NCI-H526 (cell line): ENCODE results near the gene PEPD.

Experiments used
- DNase-seq, 2 experiments: peaks; one replicate each; lab custom pipeline; 2025; lab: John Stamatoyannopoulos, UW

Gene PEPD

GRCh38 chr19:33395561-33396550 is 125.7 kb downstream of the PEPD start:
- no peak for DNase-seq

DNA sequence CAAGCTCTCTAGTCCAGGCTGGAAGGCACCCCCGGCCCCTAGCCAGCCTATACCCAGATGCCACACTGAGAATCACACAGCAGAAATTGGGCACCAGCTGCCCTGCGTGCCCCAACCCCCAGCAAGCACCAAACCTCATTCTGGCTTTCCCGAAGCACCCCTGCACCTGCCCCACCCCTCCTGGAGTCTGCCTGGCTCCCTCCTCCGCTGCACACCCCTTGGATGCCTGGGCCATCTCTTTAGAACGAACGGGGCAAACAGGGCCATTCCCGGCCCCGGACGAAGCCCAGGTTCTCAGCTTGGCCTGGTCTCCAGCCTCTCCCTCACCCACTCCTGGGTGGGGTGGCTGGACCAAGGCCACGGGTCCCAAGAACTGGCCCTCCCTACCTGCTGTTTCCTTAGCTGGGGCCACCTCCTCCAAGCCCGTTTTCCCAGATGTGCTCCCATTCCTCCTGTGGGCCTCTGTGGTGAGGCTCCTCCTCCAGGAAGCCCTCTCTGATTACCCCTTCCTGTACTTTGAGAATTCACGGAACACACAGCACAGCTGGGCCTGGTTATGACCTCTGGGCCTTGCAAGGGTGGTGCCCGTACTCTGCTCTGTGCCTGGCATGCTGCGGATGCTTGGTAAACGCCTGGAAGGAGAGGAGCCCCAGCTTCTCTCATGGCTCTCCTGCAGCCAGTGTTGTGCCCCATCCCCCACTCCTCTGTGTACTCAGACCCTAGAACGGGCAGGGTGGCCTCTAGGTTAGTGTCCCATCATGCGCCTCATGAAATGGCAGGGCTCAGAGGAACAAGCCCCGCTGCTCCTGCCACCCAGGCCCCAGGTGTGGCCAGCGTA is 126.6 kb downstream of the PEPD start:
- DNase-seq, result no peak

GRCh38 chr19:33394006-33394722 is 127.4 kb downstream of the PEPD start:
- DNase-seq, result no peak

- DNase-seq, result no peak
These were observed 128.1 kb downstream of the PEPD start for GRCh38 chr19:33393286-33394005.

DNA sequence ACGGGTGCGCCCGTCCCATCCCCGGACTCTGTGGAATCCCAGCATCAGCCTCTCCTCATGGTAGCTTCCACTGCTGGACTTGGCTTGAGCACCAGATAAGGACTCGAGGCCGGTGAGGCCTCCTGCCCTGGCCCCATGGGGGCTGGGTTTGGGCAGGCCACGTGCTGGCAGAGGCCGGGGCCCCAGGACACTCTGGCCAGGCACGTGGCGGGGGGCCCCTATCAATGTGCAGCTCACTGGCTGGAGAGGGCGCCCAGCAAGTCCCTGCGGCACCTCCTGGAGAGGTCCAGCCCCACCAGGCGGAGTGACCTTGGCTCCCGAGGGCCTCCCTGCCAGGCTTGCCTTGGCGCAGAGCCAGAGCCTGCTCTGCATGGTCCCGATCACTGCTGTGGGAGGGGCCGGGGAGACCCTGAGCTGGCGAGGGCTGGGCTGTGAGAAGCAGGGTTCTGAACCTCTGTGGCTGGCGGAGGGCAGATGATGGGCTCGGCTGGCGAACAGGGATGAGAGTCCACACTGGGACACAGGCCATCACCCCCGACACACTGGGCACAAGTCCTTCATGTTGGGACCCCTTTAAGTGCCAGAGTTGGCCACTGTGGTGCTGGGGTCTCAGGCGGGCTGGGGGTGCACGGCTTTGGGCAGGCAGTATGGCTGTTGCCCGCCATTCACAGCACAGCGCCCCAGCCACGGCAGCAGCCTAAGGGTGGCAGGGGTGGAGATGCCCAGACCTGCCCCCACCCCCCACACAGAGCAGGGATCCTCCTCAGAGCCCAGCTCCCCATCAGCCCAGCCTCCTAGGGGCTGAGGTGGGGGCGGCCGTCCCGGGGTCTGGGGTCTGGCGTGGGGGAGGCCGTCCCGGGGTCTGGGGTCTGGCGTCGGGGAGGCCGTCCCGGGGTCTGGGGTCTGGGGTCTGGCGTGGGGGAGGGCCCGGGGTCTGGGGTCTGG is 129.0 kb downstream of the PEPD start:
- DNase-seq, result peak in 1 of 2 experiments; percentile 39

DNA sequence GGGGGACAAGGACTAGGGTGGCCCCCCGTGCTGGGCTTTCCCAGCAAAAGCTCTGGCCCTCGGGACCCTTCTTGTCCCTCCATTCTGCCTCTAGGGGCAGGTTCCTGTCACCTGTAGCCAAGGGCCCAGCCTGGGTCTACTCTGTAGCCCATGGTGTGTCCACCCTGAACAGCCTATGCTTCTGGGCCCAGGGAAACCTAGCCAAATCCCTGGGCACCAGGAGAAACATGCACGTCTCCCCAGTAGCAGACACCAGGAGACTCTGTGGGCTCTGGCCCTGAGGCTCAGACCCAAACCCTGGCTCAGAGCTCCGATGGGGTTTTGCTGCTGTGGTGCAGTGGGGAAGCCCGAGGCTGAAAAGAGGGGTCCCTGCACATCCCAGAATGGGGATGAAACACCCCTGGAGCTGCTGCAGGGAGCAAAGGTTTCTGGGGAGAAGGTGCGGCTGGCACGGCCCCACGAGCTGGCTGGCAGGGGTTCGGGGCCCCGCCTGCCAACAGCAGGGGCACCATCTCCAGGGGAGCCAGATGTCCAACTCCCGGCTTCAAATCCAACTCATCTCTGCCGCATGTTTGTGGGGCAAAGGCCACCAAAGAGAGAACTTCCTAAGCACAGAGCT is 129.9 kb downstream of the PEPD start:
- DNase-seq, result no peak

DNA sequence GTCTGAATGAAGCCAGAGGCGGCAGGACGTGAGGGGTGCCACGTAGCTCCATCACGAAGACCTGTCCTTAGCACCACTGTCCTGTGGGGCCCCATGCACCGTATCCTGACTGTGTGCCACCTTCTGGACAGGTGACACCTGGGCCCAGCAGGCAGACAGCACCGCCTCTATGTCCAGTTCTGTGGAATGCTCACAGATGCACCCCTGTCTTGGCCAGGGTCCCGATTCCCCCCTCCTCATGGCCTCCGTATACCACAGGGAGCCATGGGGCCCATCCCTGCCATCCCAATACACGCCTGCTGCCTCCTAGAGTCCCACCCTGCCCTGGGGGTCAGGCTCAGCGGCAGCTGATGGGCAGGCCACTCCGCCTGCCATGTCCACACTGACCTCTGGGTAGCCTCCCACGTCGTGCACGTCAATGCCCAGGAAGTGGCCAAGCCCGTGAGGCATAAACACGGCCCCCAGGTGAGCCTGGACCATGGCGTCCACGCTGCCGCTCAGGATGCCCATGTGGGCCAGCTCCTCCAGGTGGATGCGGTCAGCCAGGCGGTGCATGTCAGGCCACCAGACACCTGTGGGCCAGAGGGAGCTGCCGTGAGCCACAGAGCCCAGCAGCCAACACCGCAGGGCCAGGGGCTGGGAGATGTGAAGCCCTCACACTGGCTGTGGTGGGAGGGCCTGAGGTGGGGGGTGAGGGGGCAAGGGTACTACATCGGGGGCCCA is 130.5 kb downstream of the PEPD start:
- DNase-seq, result no peak

DNA sequence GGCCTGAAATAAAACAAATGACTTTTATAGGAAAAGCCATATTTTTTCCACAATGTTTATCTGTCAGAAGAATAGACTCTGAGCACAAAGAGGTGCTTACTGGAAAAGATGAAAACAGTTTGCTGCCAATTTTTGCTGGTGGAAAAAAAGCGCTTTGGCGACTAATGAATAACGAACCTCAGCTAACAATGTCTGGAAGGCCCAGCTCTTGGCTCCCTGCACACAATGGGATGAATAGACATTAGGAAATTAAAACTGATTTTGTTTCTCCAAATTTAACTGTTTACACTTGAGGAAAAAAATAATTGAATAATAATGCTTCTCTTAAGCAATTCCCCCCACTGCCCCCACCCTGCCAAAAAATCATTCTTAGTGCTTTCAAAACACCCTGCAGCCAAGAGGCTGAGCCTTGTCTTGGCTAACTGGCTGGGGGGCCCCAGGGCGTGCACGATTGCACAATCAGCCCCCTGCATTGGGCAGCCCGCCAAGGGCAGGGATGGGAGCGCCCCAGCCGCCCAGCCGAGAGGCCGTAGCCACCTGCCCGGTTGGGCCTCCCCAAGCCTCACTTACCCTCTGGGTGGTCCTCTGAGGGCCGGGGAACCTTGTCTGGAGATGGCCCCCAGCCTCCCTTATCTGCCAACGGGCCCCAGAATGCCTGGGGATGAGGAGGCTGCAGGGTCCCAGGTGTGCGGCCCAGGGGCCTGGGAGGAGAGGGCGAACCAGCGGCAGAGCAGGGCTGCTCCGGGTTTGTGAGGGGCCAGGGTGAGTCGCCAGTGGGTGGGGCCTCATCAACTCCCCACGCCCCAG is 131.3 kb downstream of the PEPD start:
- DNase-seq, result no peak

DNA sequence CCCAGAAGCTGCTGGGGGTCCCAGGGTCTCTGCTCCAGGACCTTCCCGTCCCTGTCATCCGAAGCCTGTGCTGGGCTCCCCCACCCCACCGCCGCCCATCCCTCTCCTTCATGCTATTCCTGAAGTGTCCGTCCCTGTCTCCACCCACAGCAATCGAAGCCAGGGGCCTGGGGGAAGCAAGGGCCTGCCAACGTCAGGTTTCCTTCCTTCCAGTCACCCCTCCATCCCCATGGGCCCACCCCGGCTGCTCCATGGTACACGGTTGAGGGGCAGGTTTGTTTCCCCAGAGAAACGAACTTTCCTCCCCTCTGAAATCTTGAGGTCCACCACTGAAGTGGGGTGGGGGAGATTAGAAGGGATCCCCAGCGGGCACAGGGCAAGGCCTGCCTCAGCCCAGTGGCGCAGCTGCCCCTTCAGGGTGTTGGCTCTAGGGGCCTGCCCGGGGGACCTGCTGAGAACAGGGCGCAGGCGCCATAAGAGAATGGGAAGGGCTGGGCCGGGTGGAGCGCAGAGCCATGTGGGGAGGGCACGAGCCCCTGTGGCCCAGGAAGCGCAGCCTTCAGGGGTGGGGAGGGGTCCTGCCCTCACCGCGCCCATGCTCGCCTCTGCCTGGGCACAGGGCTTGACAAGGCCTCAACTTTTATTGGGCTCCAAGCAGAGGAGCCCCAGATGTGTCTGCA is 132.0 kb downstream of the PEPD start:
- DNase-seq, result no peak

- no peak for DNase-seq
These were observed 132.7 kb downstream of the PEPD start for GRCh38 chr19:33388725-33389420.

GRCh38 chr19:33388231-33388724 is 133.3 kb downstream of the PEPD start:
- DNase-seq, result no peak

DNA sequence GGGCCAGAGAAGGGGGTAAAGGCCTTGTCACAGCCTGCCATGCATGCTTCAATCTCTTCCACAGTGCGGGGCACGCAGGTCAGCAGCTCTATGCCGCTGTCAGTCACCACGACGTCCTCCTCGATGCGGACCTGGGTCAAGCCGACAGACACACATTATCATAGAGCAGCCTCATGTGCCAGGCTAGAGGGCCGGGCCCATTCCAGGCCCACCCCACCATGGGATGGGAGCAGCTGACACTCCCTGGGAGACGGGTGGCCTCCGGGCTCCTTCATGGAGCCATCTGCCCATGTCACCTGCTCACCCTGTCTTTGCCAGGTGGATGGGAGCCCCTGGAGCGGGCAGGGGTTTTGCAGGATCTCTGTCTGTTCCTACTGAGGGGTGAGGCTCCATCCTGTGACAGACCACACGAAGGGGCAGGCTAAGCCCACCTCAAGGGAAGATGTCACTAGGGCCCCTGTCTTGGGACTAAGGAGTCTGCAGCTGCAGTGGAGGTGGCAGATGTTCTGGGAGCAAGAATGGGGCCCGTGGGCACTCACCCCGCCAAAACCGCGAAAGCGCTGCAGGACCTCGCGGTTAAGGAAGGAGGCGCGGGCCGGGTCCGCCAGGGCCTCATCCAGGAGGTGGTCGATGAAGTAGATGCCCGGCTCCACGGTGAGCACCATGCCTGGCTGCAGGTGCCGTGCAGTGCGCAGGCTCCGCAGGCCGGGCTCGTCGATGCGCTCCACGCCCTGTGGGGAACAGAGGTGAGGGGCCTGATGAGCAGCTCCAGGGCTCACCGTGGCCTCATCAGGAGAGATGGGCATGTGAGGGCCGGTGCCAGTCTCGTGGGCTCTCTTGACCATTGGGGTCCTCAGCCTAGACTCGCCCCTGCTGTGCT is 134.0 kb downstream of the PEPD start:
- DNase-seq, result no peak

DNA sequence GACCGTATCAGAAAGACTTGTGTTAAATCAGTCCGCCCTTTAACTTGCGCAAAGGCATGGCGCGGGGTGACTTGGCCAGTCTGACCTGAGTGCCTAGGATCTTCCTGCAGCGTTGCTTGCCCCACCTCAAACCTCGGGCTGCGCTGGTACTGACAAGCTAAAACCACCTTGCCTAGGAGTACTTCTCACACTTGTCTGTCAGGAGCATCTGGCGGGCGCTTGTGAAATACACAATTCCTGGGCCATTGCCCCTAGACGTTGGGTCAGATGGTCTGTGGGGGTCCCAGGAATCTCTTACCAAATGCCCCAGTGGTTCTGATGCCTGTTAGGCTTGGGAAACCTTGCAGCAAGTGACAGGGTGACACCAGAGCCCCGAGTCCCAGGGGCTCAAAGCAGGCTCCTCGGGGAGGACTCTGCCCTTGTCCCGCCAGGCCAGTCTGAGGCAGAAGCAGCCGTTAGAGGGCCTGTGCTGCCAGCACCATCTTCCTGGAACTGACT is 135.2 kb downstream of the PEPD start:
- no peak for DNase-seq

DNA sequence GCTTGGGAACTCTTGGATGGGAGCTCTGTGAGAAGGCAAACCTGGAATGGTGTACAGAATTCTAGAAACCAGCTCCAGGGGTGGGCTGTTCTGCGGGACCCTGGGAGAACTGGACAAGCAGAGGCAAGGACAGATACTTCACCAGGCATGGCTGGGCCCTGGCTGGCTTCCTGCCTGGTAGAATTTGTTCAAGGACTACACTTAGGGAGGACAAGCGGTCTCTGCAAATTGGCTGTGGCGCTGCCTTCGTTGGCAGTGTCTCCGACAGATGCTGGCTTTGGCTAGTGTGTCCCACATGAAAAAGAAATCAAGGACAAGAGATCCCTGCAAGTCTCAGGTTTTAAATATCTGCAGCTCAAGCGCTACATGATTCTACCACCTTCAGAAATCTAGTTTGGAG is 135.6 kb downstream of the PEPD start:
- DNase-seq, result no peak

- DNase-seq, result no peak
These were observed 136.6 kb downstream of the PEPD start for GRCh38 chr19:33384983-33385382.
